Breast epithelium (tissue), 3 donors: Measurements from ENCODE around the gene TRIOBP.

ENCODE experiments used
- CTCF ChIP-seq, 3 donors: fragments of 450-650 bp; IDR thresholded peaks; one replicate each; pipeline ENCODE4 v1.5.1; 2016 to 2017; ENCODE audit warnings: antibody characterized with exemption in 3 of 3, mild to moderate bottlenecking in 3 of 3, moderate library complexity in 3 of 3
- POLR2A ChIP-seq: fragments of 450-650 bp; IDR thresholded peaks from one replicate; pipeline ENCODE4 v1.6.1; 2016; ENCODE audit warnings: antibody characterized with exemption, mild to moderate bottlenecking, moderate library complexity
- POLR2AphosphoS5 ChIP-seq, 3 donors: sonication (generic); formaldehyde crosslinking; IDR thresholded peaks; one replicate each; pipeline ENCODE4 v1.6.1; 2017; ENCODE audit warnings: antibody characterized with exemption in 3 of 3

GRCh38 chr22:37705205-37705604, 8.4 kb downstream of the TRIOBP start:
- TF ChIP-seq CTCF (IDR thresholded peaks at IDR 0.05) (no peak), POLR2A (no peak), POLR2AphosphoS5 (IDR thresholded peaks at IDR 0.05) (no peak)
